OCI-LY1 (cell line): ENCODE data around the gene LINC00305.

Experiments
- H2AFZ ChIP-seq: fragments of 200-600 bp; sonication (generic), shearing (Covaris generic); 2 replicates; pipeline ENCODE4 v1.6.0; 2014; ENCODE audit warnings: antibody characterized with exemption, mild to moderate bottlenecking, low read length
- H3F3A ChIP-seq: fragments of 200-600 bp; sonication (generic), shearing (Covaris generic); 2 replicates; pipeline ENCODE4 v1.6.0; 2014; ENCODE audit warnings: mild to moderate bottlenecking, antibody characterized with exemption, low read length, moderate library complexity; ENCODE audit not compliant: insufficient read depth
- H3K27ac ChIP-seq: fragments of 200-600 bp; sonication (generic); 2 replicates; pipeline ENCODE4 v1.5.1; 2014; ENCODE audit warnings: low read length, mixed run types, mild to moderate bottlenecking, low read depth; ENCODE audit not compliant: poor library complexity, severe bottlenecking
- H3K27me3 ChIP-seq: fragments of 200-600 bp; sonication (generic); 2 replicates; pipeline ENCODE4 v1.6.0; 2014; ENCODE audit warnings: antibody characterized with exemption, mild to moderate bottlenecking, low read length, moderate library complexity; ENCODE audit not compliant: insufficient read depth
- H3K36me3 ChIP-seq: fragments of 200-600 bp; sonication (generic); 2 replicates; pipeline ENCODE4 v1.6.1; 2014; ENCODE audit warnings: mild to moderate bottlenecking, antibody characterized with exemption, low read length, moderate library complexity, mixed read lengths; ENCODE audit not compliant: insufficient read depth
- H3K4me1 ChIP-seq: fragments of 200-600 bp; sonication (generic); 2 replicates; pipeline ENCODE4 v1.5.1; 2014; ENCODE audit warnings: mild to moderate bottlenecking, low read length, moderate library complexity; ENCODE audit not compliant: insufficient read depth, severe bottlenecking
- H3K4me2 ChIP-seq: fragments of 200-600 bp; sonication (generic), shearing (Covaris generic); 2 replicates; pipeline ENCODE4 v1.6.1; 2014; ENCODE audit warnings: low read length
- H3K4me3 ChIP-seq: fragments of 200-600 bp; sonication (generic); 2 replicates; pipeline ENCODE4 v1.5.1; 2014; ENCODE audit warnings: low read length, low read depth, mild to moderate bottlenecking, mixed read lengths; ENCODE audit not compliant: poor library complexity, severe bottlenecking
- H3K79me2 ChIP-seq: fragments of 200-600 bp; shearing (Covaris generic); 2 replicates; pipeline ENCODE4 v1.6.1; 2016; ENCODE audit warnings: mixed run types, low read length, mixed read lengths; ENCODE audit not compliant: insufficient read depth
- H3K9ac ChIP-seq: fragments of 200-600 bp; sonication (generic), shearing (Covaris generic); 2 replicates; pipeline ENCODE4 v1.6.1; 2014; ENCODE audit warnings: mild to moderate bottlenecking, low read length, mixed read lengths
- H3K9me2 ChIP-seq: fragments of 200-600 bp; sonication (generic), shearing (Covaris generic); 2 replicates; pipeline ENCODE4 v1.6.1; 2014; ENCODE audit warnings: low read depth, mild to moderate bottlenecking, low read length, mixed read lengths
- H3K9me3 ChIP-seq: fragments of 200-600 bp; shearing (Covaris generic); 2 replicates; pipeline ENCODE4 v1.6.1; 2014; ENCODE audit warnings: low read length, mixed read lengths
- H4K20me1 ChIP-seq: fragments of 200-600 bp; sonication (generic), shearing (Covaris generic); 2 replicates; pipeline ENCODE4 v1.6.0; 2016; ENCODE audit warnings: mild to moderate bottlenecking, low read length; ENCODE audit not compliant: insufficient read depth
- CTCF ChIP-seq: fragments of 200-600 bp; sonication (generic), shearing (Covaris generic); IDR thresholded peaks from 2 replicates; pipeline ENCODE4 v1.5.1; 2017; ENCODE audit warnings: mild to moderate bottlenecking, antibody characterized with exemption, low read length, moderate library complexity, mixed read lengths
- EZH2 ChIP-seq: fragments of 200-600 bp; sonication (generic), shearing (Covaris generic); IDR thresholded peaks from 2 replicates; pipeline ENCODE4 v1.8.0; 2017; ENCODE audit warnings: borderline replicate concordance, mixed run types, mild to moderate bottlenecking, antibody characterized with exemption, low read length, moderate library complexity, mixed read lengths

Gene LINC00305

GRCh38 chr18:64052772-64053171 lies 96.1 kb downstream of the LINC00305 start:
- TF ChIP-seq CTCF: no peak
- TF ChIP-seq EZH2: no peak
- H3F3A ChIP-seq: no peaks in the 10 kb centered on the region

GRCh38 chr18:64044616-64045015 lies 104.3 kb downstream of the LINC00305 start:
- Histone ChIP-seq H3K79me2 (no peaks in the 10 kb centered on the region), H3K9me2 (no peaks in the 10 kb centered on the region), H3F3A (no peaks in the 10 kb centered on the region), H3K27me3 (no peaks in the 10 kb centered on the region), H2AFZ (no peak overlapping the region), H3K9me3 (no peaks in the 10 kb centered on the region), H3K9ac (no peak overlapping the region), H3K4me2 (no peak overlapping the region), H3K27ac (no peak overlapping the region), H3K36me3 (no peaks in the 10 kb centered on the region), H3K4me3 (no peak overlapping the region), H4K20me1 (no peaks in the 10 kb centered on the region), H3K4me1 (no peaks in the 10 kb centered on the region)
- TF ChIP-seq EZH2 (no peak), CTCF (no peak)

More at GRCh38 chr18:64052772-64053171, 96.1 kb downstream of the LINC00305 start:
- no peaks in the 10 kb centered on the region for H3K9me2 ChIP-seq
- no peaks in the 10 kb centered on the region for H3K4me1 ChIP-seq
- no peaks in the 10 kb centered on the region for H3K27me3 ChIP-seq
- no peaks in the 10 kb centered on the region for H3K9me3 ChIP-seq
- H3K36me3 ChIP-seq: no peaks in the 10 kb centered on the region
- no peak overlapping the region for H3K27ac ChIP-seq
- no peak overlapping the region for H3K4me2 ChIP-seq
- no peak overlapping the region for H3K9ac ChIP-seq
- no peak overlapping the region for H2AFZ ChIP-seq
- H3K79me2 ChIP-seq: no peaks in the 10 kb centered on the region
- H4K20me1 ChIP-seq: no peaks in the 10 kb centered on the region
- H3K4me3 ChIP-seq: no peak overlapping the region

- Histone ChIP-seq H4K20me1 (no peaks in the 10 kb centered on the region), H3K27me3 (no peaks in the 10 kb centered on the region), H3K4me3 (no peak overlapping the region)
These were observed 106.0 kb downstream of the LINC00305 start for GRCh38 chr18:64042728-64043358.

More at GRCh38 chr18:64042728-64043358, 106.0 kb downstream of the LINC00305 start:
- Histone ChIP-seq H3K9me2 (no peaks in the 10 kb centered on the region), H3F3A (no peaks in the 10 kb centered on the region), H3K4me1 (no peaks in the 10 kb centered on the region), H3K79me2 (no peaks in the 10 kb centered on the region), H2AFZ (no peak overlapping the region), H3K36me3 (no peaks in the 10 kb centered on the region), H3K9ac (no peak overlapping the region), H3K27ac (no peak overlapping the region), H3K9me3 (no peaks in the 10 kb centered on the region), H3K4me2 (no peak overlapping the region)
- TF ChIP-seq CTCF: no peak
- TF ChIP-seq EZH2: no peak
